ENCODE data around the gene ALG9.
A peak's percentile ranks its signal among the peaks of the same experiment; 100 is the strongest.

Gene ALG9

DNA sequence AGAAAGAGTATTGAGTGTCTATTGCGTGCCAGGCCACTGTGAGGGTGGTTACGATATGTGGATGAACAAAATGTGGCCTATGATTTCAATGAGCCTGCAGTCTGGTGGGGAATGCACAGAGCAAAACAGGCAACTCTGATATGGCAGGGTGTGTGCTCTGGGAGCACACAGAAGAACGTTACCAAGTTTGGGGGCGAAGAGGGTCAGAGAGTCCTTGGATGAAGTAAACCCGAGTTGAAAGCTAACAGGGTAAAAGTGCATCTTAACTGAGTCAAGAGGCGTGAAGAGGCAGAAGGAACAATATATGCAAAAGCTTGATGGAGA lies 8.2 kb upstream of the ALG9 start:
- DNase-seq = no peak

DNA sequence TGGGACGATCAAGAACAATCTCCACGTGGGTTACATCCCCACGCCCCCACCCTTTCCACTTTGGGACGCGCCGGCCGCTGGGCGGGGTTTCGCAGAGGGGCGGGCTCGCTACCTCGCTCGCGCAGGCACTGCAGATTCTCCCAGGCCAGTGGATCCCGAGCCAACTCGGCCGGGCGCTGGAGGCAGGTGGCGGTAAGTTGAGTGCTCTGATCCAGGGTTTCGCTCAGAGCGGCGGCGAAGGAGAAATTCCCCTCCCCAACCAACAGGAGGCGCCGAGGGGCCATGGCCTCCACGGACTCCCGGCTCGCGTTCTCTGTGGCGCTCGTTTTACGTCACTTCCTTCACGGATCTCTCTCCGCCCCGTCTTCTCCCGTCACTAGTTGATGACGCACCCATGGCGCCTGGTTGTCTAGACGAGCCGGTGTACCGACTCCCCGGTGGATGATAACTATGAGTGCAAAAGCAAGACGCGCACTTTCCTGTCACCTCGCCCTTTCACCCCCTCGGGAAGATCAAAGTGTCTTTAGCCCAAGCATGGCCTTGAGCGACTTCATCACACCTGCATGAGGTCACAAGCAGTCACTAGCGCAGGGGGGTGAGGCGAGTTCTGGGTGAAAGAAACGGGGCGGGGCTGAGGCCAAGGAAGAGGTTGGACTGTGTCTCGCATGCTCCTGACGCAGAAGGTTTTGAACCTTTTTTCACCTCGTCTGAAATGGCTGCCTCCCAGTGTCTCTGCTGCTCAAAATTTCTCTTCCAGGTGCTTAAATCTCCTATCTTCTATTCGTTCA lies 7.7 kb upstream of the ALG9 start, which contains the start of the genes CFAP68 and FDXACB1:
Gene CFAP68 (plus strand): TSS at position 693 of the 788 bp plus-strand sequence. CDS start 20 bp downstream, at position 713.
Gene FDXACB1 (minus strand): TSS at position 317 of the 788 bp plus-strand sequence. CDS start 33 bp downstream, at position 284.
- DNase-seq = peak; percentile 87

DNA sequence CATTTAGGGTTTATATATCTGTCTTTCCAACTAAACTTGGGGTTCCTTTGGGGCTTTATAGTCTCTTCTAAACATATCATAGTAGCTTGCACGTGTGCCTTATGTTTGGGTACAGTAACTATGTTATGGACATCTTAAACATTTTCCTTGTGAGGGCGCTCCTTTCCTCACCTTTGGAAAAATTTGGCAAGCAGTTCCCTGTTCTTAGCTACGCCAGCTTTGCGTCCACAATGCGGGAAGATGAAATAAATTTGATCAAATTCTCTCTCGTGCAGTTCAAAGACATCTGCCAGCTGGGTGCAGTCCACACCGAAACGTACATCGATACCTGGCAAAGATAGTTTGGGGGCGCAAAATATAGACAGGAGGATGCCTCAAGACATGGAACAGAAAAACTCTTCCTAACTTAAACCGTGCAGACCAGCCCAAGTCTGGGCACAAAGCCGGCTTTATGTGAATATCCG lies 7.0 kb upstream of the ALG9 start:
- no peak for DNase-seq

DNA sequence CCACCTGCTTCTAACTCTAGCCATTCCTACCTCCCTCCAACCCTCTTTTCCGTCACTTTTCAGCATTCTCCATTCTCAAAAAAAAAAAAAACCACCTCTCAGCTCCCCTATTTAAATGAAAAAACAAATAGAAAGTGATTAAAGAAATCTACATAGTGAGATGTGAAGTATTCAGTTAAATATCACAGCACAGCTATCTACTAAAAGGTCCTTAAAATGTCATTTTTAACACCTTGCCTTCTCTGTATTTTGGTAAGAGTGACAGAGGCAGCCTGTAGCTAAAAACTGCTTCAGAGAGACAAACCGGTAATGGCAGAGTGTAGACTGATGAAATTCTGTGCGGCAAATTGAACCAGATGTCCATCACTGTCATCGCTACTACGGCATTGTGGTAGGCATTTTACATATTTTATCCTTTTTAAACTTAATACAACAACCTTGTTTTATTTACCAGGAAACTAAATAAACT lies 346 bp upstream of the ALG9 start:
- no peak for DNase-seq

DNA sequence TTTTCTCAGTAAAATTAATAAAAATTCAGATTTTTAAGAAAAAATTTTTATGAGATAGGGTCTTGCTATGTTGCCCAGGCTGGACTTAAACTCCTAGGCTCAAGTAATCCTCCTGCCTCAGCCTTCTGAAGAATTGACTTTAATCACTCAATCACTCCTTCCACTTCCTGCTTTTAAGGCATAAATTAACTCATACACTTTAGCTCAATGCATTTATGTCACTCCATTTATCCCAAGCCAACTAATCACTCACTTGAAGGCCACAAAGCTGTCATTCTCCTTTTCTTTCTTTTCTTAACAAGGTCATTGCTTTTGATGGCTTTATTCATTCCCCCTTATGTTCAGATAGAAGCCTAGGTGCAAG lies 877 bp downstream of the ALG9 start:
- no peak for DNase-seq

DNA sequence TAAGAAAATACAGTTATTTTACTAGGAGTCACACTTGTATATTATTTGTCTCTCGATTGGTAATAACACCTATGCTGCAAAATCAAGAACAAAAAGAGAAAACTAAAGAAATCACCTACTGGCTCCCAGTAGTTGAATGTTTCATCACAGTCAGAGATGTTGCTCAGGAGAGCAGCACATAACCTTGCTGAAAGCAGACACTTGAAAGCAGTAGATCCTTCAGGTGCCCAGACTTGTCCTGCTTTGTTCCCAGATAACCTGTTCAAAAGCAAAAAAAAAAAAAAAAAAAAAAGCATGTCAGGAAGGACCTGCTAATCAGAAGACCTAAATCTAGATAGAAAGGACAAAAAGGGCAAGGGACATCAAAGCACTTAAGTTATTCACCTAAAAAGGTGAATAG lies 1.3 kb downstream of the ALG9 start:
- DNase-seq = no peak

DNA sequence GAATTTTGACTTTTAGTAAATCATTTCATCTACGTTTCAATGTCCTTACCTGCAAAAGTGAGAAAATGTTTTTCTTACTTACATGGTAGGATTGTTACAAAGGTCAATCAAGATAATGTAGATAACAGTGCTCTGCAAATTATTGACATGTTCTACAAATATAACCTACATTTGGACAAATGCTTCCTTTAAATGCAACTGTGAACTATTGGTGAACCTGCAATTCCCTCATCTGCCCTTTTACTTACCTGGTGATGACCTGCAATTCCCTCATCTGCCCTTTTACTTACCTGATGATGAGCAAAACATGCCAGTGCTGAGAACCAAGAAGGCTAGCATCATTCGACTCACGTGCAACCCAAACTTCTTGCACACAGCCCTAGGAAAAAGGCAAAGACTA lies 11.1 kb downstream of the ALG9 start:
- DNase-seq = no peak

DNA sequence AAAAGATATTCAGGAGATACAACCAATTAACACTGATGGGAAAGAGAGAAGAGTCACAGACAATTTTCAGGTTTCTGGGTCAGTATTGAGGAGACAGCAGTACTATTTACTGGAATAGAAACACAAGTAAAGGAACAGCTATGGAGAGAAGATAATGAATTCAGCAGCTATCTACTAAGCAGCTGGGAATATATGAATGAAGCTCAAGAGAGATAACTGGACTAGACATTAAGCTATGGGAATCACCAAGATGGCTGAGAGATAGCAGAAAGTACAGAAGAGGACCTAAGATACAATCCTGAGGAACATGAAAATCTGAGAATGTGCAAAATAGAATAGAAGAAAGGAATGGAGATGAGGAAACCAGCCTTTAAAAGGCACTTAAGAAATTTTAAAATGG lies 15.9 kb downstream of the ALG9 start:
- no peak for DNase-seq

DNA sequence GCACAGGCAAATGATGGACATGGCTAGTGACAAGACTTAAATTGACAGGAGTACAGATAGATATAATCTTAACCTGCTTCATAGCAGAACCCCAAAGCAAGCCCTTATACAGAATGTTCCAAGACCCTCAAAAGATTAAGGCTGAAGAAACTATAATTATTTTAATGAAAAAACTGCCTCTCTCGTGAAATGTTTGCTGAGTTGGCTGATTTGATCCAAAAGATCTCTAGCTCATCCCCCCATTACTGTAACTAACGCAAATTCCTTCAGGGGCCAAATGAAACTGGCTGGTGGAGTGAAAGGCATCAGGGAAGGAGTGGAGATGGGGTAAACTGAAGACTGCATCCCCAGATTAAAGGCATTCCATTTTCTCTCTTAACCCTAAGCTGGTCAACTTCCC lies 19.3 kb downstream of the ALG9 start:
- DNase-seq = no peak

DNA sequence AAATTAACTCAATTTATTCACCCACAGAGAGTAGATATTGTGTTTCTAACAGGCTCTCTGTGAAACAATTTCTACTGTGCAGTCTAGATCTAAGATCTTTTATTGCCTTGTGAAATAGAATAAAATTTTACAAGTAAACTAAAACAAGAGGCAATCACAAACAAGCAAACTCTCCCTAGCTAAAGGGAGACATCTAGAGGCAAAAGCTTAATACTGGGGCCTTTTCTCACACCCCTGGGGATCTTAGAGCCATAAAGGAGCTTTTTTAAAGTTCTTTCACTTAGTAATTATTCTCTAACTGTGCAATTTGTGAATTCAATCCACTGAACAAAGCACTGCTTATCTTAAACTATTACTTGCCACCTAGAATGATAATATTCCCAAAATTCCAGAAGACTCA lies 19.7 kb downstream of the ALG9 start:
- DNase-seq = no peak

DNA sequence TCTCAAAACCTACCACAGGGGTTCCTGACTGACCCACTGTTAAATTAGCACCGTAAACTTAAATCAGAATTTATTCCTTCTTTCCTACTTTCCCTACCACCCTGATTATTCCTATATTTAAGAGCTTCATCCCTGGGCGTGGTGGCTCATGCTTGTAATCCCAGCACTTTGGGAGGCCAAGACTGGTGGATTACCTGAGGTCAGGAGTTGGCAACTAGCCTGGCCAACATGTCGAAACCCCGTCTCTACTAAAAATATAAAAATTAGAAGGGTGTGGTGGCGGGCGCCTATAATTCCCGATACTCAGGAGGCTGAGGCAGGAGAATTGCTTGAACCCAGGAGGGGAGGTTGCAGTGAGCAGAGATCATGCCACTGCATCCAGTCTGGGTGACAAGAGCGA lies 20.3 kb downstream of the ALG9 start:
- no peak for DNase-seq

DNA sequence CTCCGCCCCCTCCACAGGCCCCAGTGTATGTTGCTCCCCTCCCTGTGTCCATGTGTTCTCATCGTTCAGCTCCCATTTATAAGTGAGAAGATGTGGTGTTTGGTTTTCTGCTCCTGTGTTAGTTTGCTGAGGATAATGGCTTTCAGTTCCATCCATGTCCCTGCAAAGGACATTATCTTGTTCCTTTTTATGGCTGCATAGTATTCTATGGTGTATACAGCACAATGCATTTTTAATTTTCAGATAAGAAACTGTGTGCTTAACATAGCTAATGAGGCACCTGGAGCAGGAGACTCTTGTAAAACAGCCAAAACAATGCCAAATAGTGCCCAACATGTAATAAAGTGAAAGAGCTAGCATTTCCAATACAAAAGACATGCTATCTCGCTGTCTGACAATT lies 21.8 kb downstream of the ALG9 start:
- no peak for DNase-seq

DNA sequence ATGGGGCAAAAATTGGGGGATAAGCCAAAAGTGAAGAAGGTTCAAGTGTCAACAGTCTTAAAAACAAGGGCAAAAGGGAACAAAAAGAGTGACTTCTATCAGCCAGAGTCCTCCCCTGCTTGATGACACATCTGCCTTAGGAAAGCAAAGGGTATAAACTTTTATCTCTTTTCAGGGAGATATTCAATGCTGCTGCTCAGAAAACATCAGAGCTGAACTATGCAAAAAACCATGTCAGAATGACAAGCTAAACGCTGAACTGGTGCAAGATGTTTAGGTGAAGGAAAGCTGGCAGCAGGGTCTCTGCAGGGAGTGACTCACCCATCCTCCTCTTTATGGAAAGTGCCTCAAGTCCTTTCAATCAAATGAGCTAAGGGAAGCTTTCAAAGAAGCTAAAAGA lies 24.7 kb downstream of the ALG9 start:
- DNase-seq = no peak

DNA sequence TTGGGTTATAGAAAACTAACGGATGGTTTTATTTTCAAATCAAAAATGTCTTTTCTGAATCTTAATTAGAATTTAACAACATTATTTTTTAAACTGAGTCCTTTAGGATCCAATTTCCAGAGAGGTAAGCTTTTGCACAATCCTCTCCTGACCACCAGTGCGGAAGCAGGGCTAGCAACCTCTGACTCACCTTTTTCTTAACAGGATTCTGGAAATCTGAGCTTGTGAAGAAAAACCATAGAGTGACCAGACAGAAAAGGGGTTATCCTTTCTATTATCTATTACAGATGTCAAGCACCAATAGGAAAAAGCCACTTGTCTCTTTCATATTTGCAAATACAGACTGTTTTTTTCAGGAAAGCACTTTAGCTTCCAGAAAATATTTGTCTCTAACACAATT lies 25.3 kb downstream of the ALG9 start:
- DNase-seq = no peak

DNA sequence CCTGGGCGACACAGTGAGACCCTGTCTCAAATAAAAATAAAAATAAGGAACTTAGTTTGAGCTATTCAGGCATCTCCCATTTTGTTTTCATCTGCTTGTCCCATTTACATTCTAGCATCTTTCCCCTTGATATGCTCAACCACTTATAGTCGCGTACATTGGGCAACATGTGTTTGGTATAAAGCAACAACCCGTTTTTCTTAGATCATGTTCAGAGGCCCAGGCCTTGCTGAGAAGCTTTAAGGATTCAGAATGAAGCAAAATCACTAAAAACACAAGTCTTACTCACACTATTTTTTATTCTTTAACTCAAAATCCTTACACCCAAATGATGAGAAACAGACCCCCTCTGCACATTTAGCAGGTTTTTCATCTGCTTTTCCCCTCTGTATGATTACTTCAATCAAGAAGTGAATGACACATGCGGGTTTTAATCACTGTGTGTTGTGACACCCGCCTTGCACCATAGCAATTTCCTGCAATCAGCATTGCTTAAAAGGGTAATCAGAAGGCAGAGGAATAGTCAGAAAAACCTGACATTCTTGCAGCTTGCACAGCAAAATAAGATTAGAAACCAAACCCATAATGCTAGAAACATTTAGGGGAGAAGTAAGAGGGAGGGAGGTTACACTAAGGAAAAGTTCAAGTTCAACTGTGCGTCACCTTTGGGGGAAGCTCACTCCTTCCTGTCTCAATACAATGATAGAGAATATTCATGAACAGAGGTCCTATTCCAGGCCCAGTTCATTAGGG lies 25.9 kb downstream of the ALG9 start:
- DNase-seq = no peak

DNA sequence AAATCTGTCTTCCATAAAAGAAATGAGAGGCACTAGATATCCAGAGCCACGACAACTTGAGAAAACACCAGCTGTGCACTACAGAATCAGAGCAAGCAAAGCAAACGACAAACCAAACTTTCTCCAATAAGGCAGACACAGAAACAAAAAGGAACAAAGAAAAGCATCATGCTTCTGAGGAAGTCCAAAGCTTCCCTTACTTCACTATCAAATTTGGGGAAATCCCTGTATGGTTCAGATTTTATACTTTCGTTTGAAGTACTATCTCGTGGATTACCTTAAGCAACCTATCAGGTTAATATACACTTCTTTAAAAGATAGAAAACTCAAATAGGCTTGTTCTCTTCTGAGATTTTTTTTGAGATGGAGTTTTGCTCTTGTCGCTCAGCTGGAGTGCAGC lies 27.7 kb downstream of the ALG9 start:
- DNase-seq = no peak

DNA sequence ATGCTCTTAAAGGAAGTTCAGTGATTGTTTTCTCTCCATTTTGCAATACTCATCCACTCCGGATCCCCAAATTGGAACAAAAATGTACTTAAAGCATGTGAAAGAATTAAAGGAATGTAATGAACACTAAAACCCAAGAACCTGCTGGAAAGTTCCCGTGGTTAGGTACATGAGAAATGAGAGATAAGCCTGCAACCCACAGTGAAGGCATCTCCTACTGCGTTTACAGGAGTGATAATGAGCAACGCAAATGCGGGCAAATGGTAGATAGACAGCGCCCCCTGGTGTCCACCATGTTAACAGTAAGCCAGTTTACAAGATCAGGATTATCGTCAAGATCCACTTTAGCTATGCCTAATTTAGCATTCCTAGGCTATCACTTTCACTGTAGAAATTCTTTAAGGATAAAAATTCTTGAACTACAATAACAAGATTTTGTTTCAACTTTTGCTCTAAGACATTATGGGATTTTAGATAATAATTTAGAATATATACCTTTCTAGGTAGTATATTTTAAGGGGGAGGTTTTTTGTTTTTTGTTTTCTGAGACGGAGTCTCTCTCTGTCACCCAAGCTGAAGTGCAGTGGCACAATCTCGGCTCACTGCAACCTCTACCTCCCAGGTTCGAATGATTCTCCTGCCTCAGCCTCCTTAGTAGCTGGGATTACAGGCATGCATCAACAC lies 29.9 kb downstream of the ALG9 start:
- peak; percentile 45 for DNase-seq

DNA sequence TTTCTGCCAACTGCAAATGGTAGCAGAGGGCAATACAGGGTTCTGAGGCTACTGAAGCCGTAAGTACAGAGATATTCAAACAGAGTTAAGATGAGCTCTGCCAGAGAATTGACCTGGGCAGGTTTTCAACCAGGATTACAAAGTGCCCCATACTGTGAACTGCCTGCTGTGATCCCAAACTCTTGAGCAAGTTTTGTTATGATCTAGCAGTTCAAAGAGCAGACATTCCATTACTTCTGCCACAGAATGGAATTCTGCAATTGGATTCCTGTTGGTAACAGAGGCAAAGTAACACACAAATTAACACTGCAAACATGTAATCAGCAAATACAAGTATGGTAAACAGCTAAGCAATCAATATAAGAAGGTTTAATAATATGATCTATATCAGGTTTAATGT lies 31.2 kb downstream of the ALG9 start:
- DNase-seq = no peak

DNA sequence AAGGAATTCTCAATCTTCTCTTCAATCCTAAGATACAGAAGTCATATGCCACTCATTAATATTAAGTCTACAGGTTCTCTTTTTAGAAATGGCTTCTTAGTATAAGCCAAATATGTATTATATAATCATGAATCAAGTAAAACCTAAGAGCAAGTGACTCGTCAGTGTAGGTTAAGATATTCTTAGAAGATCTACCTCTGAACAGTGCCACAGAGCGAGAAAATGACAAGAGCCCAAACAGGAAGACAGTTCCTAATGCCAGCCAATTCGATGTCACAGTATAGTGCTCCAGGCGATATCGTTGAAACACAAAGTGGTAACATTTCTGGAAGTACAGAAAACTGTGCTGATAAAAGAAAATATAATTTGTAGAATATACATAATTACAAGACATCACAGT lies 33.3 kb downstream of the ALG9 start:
- no peak for DNase-seq

DNA sequence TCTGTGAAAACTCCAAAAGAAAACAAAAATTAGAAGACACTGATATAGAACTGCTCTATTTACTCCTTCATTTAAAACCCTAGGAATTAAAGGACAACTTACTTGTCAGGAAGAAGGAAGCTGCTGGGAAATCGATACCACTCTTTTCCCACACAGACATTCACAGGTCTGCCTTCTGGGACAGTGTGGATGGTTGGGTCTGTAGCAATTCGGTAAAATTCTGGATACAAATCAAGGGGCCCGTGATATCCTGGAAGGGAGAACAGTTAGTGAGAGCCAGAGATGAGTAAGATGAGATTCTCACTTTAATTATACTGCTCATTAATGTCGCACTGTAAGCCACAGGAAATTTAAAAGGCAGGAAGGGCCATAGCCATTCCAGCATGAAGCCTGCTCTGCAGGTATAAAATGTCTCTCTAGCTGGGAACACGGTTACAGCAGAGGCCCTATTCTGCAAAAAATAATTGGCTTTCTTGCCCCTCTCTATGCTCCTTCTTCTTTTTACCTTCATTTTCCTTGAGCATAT lies 34.0 kb downstream of the ALG9 start:
- no peak for DNase-seq

DNA sequence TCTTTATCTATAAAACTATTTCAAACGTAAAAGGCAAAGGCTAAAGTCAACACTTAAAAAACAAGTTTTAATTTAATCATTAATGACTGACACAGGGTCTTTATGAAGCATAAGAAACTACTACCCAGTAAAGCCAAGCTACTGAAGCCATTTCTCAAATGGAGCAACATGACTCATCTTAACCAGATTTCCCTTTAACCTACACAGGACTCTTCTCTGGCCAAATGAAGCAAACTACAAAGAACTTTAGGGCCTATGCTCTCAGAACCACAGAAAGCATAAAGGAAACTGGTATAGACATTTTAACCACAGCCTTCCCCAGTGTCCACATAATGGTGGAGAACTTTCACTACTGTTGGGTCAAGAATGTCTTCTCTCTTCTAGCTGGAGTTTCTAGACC lies 34.7 kb downstream of the ALG9 start:
- DNase-seq = no peak

DNA sequence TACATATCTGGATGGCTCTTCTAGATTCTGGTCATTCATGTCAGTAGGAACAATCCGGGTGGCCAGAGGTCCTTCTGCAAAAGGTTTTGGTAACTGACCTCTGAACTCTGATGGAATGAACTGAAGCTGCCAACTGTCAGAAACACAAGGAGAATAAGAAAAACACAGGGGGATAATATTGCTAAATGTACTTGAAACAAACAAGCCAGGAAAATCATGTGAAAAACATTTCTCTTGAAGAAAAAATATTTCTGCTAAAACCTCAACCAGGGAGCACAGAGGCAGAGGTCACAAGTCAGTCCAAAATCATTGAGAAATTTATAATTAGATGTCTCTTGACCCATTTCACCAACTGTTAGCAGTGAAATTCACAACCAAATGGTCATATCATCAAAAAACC lies 35.2 kb downstream of the ALG9 start:
- no peak for DNase-seq

DNA sequence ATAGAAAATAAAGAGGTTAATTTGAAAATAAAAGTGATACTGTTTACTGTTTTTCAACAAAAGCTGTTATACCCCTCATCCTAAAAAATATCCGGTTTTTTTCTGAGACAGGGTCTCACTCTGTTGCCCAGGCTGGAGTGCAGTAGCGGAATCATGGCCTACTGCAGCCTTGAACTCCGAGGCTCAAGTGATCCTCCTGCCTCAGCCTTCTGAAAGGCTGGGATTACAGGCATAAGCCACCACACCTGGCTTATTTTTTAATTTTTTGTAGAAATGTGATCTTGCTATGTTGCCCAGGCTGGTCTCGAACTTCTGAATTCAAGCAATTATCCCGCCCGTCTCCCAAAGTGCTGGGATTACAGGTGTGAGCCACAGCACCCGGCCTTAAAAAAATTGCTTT lies 35.7 kb downstream of the ALG9 start:
- no peak for DNase-seq
